Hepatocyte (in vitro differentiated cells): ENCODE data around the gene SSTR3. TPM values are rescaled to one million over a fixed set of nuclear protein-coding genes. Genes with fewer than 3 reads are reported as not detected.
"Not testable (repeated sequence)": the region's sequence is repeated elsewhere in the genome, so short reads cannot be mapped to it uniquely, and the experiment has no call there.

Experiments
- DNase-seq: peaks from one replicate; pipeline ENCODE4 v3.0.0-alpha.2; 2016; ENCODE audit warnings: low spot score
- H2AFZ ChIP-seq: fragments of 200-600 bp; sonication (generic); 2 replicates; pipeline ENCODE4 v1.6.0; 2016; ENCODE audit warnings: antibody characterized with exemption, mild to moderate bottlenecking
- H3K27ac ChIP-seq: fragments of 200-600 bp; sonication (generic); 2 replicates; pipeline ENCODE4 v1.5.1; 2016; ENCODE audit warnings: mild to moderate bottlenecking
- H3K27me3 ChIP-seq: fragments of 200-600 bp; sonication (generic); 2 replicates; pipeline ENCODE4 v1.6.1; 2016
- H3K36me3 ChIP-seq: fragments of 200-600 bp; sonication (generic); replicated peaks from 2 replicates; pipeline ENCODE4 v1.5.1; 2016; ENCODE audit warnings: low read depth; ENCODE audit not compliant: insufficient read depth
- H3K4me1 ChIP-seq: fragments of 200-600 bp; sonication (generic); 2 replicates; pipeline ENCODE4 v1.5.1; 2016; ENCODE audit warnings: mild to moderate bottlenecking, moderate library complexity; ENCODE audit not compliant: insufficient read depth
- H3K4me2 ChIP-seq: fragments of 200-600 bp; sonication (generic); 2 replicates; pipeline ENCODE4 v1.6.0; 2016
- H3K4me3 ChIP-seq: fragments of 200-600 bp; sonication (generic); 2 replicates; pipeline ENCODE4 v1.5.1; 2016; ENCODE audit warnings: mild to moderate bottlenecking
- H3K79me2 ChIP-seq: fragments of 200-600 bp; sonication (generic); 2 replicates; pipeline ENCODE4 v1.6.0; 2017; ENCODE audit warnings: mild to moderate bottlenecking
- H3K9me2 ChIP-seq: fragments of 200-600 bp; sonication (generic); replicated peaks from 2 replicates; pipeline ENCODE4 v1.6.0; 2017; ENCODE audit warnings: mild to moderate bottlenecking; ENCODE audit not compliant: insufficient read depth
- H3K9me3 ChIP-seq: fragments of 200-600 bp; sonication (generic); 2 replicates; pipeline ENCODE4 v1.5.1; 2016; ENCODE audit warnings: low read depth, mild to moderate bottlenecking
- H4K20me1 ChIP-seq: fragments of 200-600 bp; sonication (generic); 2 replicates; pipeline ENCODE4 v1.6.0; 2016; ENCODE audit warnings: mild to moderate bottlenecking; ENCODE audit not compliant: insufficient read depth, poor library complexity, severe bottlenecking
- CTCF ChIP-seq: fragments of 200-600 bp; sonication (generic); IDR thresholded peaks from 2 replicates; pipeline ENCODE4 v1.5.1; 2016; ENCODE audit warnings: antibody characterized with exemption, mild to moderate bottlenecking; ENCODE audit not compliant: poor library complexity
- EZH2 ChIP-seq: fragments of 200-600 bp; sonication (generic); IDR thresholded peaks from 2 replicates; pipeline ENCODE4 v1.6.1; 2016; ENCODE audit warnings: antibody characterized with exemption, mild to moderate bottlenecking, borderline replicate concordance
- EZH2phosphoT487 ChIP-seq: fragments of 200-600 bp; sonication (generic); IDR thresholded peaks from one replicate; pipeline ENCODE4 v1.6.1; 2018; ENCODE audit warnings: antibody characterized with exemption, mild to moderate bottlenecking, low read depth, moderate library complexity; ENCODE audit not compliant: unreplicated experiment, severe bottlenecking
- WGBS: methylation state at CpG from one replicate; pipeline ENCODE4 v1.1.6; 2016; ENCODE audit warnings: low lambda C conversion rate; ENCODE audit errors: missing lambda C conversion rate; 5-methylcytosine and 5-hydroxymethylcytosine counted together
- polyA plus RNA-seq: library from polyadenylated mRNA; unstranded; fragments of >200 nt; fragmentation: Nextera tagmentation; extraction: Ambion mirVana; gene quantifications from 2 replicates; pipeline ENCODE4 v1.2.1, GENCODE V29; 2016
- total RNA-seq: library from RNA; depleted of rRNA; stranded (reverse); fragments of >200 nt; gene quantifications from 2 replicates; pipeline ENCODE4 v1.2.3, GENCODE V29; 2014

SSTR3 gene
- total and polyA plus RNA-seq, 2 experiments from 2014 or later: 0.47 to 2.8 TPM

DNA sequence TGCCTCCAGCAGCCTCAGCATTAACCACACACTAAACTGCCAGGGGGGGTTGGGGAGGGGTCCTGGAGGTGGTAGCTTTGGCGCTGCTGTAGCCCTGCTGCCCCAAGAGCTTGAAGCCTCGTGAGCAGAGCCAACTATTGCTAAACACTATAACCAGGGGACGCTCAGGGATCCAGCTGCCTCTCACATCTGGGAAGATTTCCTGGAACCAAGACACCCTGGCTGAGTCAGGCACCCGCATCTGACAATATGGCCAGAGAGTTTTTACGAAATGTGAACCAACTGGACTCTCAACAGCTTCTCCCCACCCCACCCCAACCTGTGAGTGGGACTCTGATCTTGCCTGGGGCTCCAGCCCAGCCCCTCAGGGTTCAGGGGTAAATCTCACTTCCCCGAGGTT, 38.6 kb downstream of the SSTR3 start:
- Histone ChIP-seq H4K20me1 (no peaks in the 10 kb centered on the region), H3K36me3 (no peaks in the 10 kb centered on the region), H3K79me2 (no peaks in the 10 kb centered on the region), H3K4me1 (peaks cover 35% of the 10 kb centered on the region), H3K4me2 (no peak overlapping the region), H3K9me2 (no peaks in the 10 kb centered on the region), H3K27me3 (no peaks in the 10 kb centered on the region), H3K9me3 (no peaks in the 10 kb centered on the region), H3K27ac (no peak overlapping the region), H2AFZ (no peak overlapping the region), H3K4me3 (no peak overlapping the region)
- TF ChIP-seq EZH2: no peak
- TF ChIP-seq EZH2phosphoT487: no peak
- no peak for TF ChIP-seq CTCF
- WGBS: 74% methylated on average over 6 of the region's 6 CpGs
- DNase-seq: no peak

GRCh38 chr22:37172266-37173245, 39.7 kb downstream of the SSTR3 start:
- TF ChIP-seq CTCF: no peak
- no peak for TF ChIP-seq EZH2
- TF ChIP-seq EZH2phosphoT487: no peak
- no peak overlapping the region for H2AFZ ChIP-seq
- no peaks in the 10 kb centered on the region for H3K79me2 ChIP-seq

DNA sequence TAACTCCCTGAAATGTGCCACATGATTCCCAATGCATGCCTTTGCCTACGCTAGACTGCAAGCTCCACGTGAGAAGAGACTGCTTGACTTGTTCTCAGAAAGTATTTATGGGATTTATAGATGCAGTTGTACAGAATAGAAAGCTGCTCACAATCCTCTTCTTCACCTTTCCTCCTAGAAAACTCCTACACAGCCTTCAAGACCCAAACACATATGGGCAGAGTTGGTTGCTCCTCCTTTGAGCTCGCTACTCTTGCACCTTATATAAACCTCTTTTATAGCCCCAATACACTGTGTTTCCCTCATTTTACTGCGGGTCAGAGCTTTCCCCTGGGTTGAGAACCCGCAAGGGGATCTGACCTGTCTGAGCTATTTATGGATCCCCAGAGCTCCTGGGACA, 40.6 kb downstream of the SSTR3 start:
- H3K27me3 ChIP-seq: no peaks in the 10 kb centered on the region

More at GRCh38 chr22:37172266-37173245, 39.7 kb downstream of the SSTR3 start:
- Histone ChIP-seq H4K20me1 (no peaks in the 10 kb centered on the region), H3K27ac (no peak overlapping the region), H3K36me3 (no peaks in the 10 kb centered on the region), H3K9me3 (no peaks in the 10 kb centered on the region), H3K4me2 (no peak overlapping the region), H3K9me2 (no peaks in the 10 kb centered on the region), H3K27me3 (no peaks in the 10 kb centered on the region), H3K4me3 (no peak overlapping the region), H3K4me1 (peaks cover 25% of the 10 kb centered on the region)
- DNase-seq: no peak
- 95% methylated on average over 14 of the region's 14 CpGs for WGBS

DNA sequence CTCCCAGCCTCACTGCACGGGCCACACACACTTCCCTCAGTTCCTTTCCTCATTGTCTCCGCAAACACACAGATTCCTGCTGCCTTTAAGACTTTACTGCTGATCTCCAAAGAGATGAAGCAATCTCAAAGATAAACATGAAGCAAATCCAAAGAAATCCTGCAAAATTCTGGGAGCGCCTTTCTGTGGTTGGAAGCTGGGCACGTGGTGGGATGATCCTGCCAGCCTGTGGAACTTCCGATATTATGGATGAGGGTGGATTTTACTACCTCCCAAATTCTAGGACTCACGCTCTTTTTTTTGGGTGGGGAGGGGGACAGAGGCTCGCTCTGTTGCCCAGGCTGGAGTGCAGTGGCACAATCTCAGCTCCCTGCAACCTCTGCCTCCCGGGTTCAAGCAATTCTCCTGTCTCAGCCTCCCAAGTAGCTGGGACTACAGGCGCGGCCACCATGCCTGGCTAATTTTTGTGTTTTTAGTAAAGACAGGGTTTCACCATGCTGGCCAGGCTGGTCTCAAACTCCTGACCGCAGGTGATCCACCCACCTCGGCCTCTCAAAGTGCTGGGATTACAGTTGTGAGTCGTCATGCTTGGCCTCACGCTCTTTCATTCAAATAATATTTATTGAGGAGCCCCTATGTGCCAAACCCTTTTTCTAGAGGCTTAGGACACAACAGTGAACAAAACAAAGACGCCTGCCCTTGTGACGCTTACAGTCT, 41.4 kb downstream of the SSTR3 start:
- peaks cover 21% of the 10 kb centered on the region for H3K4me1 ChIP-seq
- not testable (repeated sequence) for H3K9me2 ChIP-seq, H3K27me3 ChIP-seq, H3K36me3 ChIP-seq, H3K9me3 ChIP-seq, H3K4me2 ChIP-seq, H3K4me3 ChIP-seq, DNase-seq, H3K79me2 ChIP-seq, H4K20me1 ChIP-seq, H3K27ac ChIP-seq, H2AFZ ChIP-seq
- 81% methylated on average over 16 of the region's 16 CpGs for WGBS

More for the DNA sequence above, 40.6 kb downstream of the SSTR3 start:
- Histone ChIP-seq H3K4me1 (peaks cover 27% of the 10 kb centered on the region), H3K9me3 (no peaks in the 10 kb centered on the region), H3K27ac (no peak overlapping the region), H3K9me2 (no peaks in the 10 kb centered on the region), H4K20me1 (no peaks in the 10 kb centered on the region), H3K79me2 (no peaks in the 10 kb centered on the region), H3K36me3 (no peaks in the 10 kb centered on the region), H3K4me3 (no peak overlapping the region), H3K4me2 (no peak overlapping the region), H2AFZ (no peak overlapping the region)
- no peak for DNase-seq
- TF ChIP-seq EZH2phosphoT487 (no peak), CTCF (no peak), EZH2 (no peak)
- 67% methylated on average over 5 of the region's 5 CpGs for WGBS
